HL-60 (cell line): Measurements from ENCODE around the gene PTPRN2.

Experiments
- DNase-seq, 2 experiments: peaks; one replicate each; pipeline ENCODE4 v3.0.0-alpha.2; 2010 to 2020; ENCODE audit warnings: low read depth in 1 of 2, low spot score in 1 of 2
- H3K27ac ChIP-seq: fragments of 250-450 bp; sonication (Bioruptor Pico); replicated peaks from 2 replicates; pipeline ENCODE4 v1.5.1; 2020; ENCODE audit warnings: mild to moderate bottlenecking, moderate library complexity
- H3K27me3 ChIP-seq: fragments of 250-450 bp; sonication (Bioruptor Pico); 2 replicates; pipeline ENCODE4 v1.5.1; 2021; ENCODE audit warnings: mild to moderate bottlenecking, moderate library complexity; ENCODE audit not compliant: insufficient read depth, poor library complexity, severe bottlenecking
- H3K4me3 ChIP-seq: replicated peaks from 2 replicates; pipeline ENCODE4 v1.5.1; 2011; ENCODE audit warnings: mild to moderate bottlenecking, control low read depth, low read length; ENCODE audit not compliant: insufficient read depth
- CTCF ChIP-seq: IDR thresholded peaks from one replicate; pipeline ENCODE4 v1.5.1; 2011; ENCODE audit warnings: low read length, control low read depth, inconsistent platforms; ENCODE audit not compliant: insufficient read depth
- GABPA ChIP-seq: IDR thresholded peaks from 2 replicates; pipeline ENCODE4 v1.6.1; 2012; ENCODE audit warnings: low read depth
- POLR2AphosphoS5 ChIP-seq: IDR thresholded peaks from 2 replicates; pipeline ENCODE4 v1.6.1; 2012; ENCODE audit warnings: low read depth
- REST ChIP-seq: IDR thresholded peaks from 2 replicates; pipeline ENCODE4 v1.6.1; 2012; ENCODE audit warnings: low read depth; ENCODE audit not compliant: insufficient replicate concordance
- SPI1 ChIP-seq: IDR thresholded peaks from 2 replicates; pipeline ENCODE4 v1.6.1; 2012; ENCODE audit warnings: low read depth, mild to moderate bottlenecking, borderline replicate concordance

Gene PTPRN2

GRCh38 chr7:158130023-158130409 is 457.6 kb downstream of the PTPRN2 start:
- Histone ChIP-seq H3K27me3 (no peaks in the 10 kb centered on the region), H3K27ac (no peak overlapping the region), H3K4me3 (no peak overlapping the region)
- no peak for DNase-seq
- no peak for TF ChIP-seq POLR2AphosphoS5
- TF ChIP-seq SPI1: no peak
- TF ChIP-seq GABPA: no peak
- no peak for TF ChIP-seq CTCF
- no peak for TF ChIP-seq REST

- Histone ChIP-seq H3K4me3 (no peak overlapping the region), H3K27me3 (no peaks in the 10 kb centered on the region), H3K27ac (no peak overlapping the region)
- TF ChIP-seq GABPA: no peak
- no peak for TF ChIP-seq CTCF
- no peak for TF ChIP-seq REST
- no peak for TF ChIP-seq POLR2AphosphoS5
- no peak for TF ChIP-seq SPI1
- DNase-seq: no peak
Observed at GRCh38 chr7:158129037-158130022, 458.3 kb downstream of the PTPRN2 start.

GRCh38 chr7:158128572-158128971 is 459.1 kb downstream of the PTPRN2 start:
- DNase-seq: no peak
- no peak overlapping the region for H3K27ac ChIP-seq
- H3K4me3 ChIP-seq: no peak overlapping the region
- TF ChIP-seq REST (no peak), SPI1 (no peak), CTCF (no peak), POLR2AphosphoS5 (no peak), GABPA (no peak)
- no peaks in the 10 kb centered on the region for H3K27me3 ChIP-seq
